Panc1 (cell line): ENCODE measurements around the gene TMOD4. TPM values are rescaled to one million over a fixed set of nuclear protein-coding genes. Genes with fewer than 3 reads are reported as not detected.

ENCODE experiments used
- ATAC-seq: fragments of 200-7000 bp; cut with Tn5 transposase; 2 replicates; pipeline ENCODE4 v1.9.1; 2020; ENCODE audit warnings: mild to moderate bottlenecking, moderate library complexity
- BruUV-seq: library from RNA; stranded (reverse); fragments of 400-500 nt; replicated peaks from 2 replicates; lab custom pipeline; 2021; lab: Mats Ljungman, UMichigan
- CTCF ChIA-PET: fragments of 300-600 bp; sonication (Branson Sonifier 250); formaldehyde crosslinking; loops from one replicate; lab custom pipeline; 2022; ENCODE audit warnings: antibody characterized with exemption; lab: Charles Lee
- POLR2A ChIA-PET: fragments of 300-600 bp; sonication (Branson Sonifier 250); formaldehyde crosslinking; loops from one replicate; lab custom pipeline; 2022; ENCODE audit warnings: antibody characterized with exemption; lab: Charles Lee
- DNase-seq: peaks from one replicate; pipeline ENCODE4 v3.0.0-alpha.2; 2010; ENCODE audit warnings: low read depth, low spot score
- H3K27ac ChIP-seq: 2 replicates; pipeline ENCODE4 v1.5.1; 2011; ENCODE audit warnings: mild to moderate bottlenecking, low read length, inconsistent platforms
- H3K27me3 ChIP-seq: fragments of 200-500 bp; sonication (Bioruptor generic); 2 replicates; pipeline ENCODE4 v1.6.0; 2014; ENCODE audit warnings: low read length, inconsistent platforms; ENCODE audit not compliant: control insufficient read depth, insufficient read depth
- H3K36me3 ChIP-seq: fragments of 200-500 bp; sonication (Bioruptor generic); 2 replicates; pipeline ENCODE4 v1.5.1; 2014; ENCODE audit warnings: inconsistent platforms, mild to moderate bottlenecking, low read length, moderate library complexity; ENCODE audit not compliant: control insufficient read depth, insufficient read depth
- H3K4me1 ChIP-seq: 2 replicates; pipeline ENCODE4 v1.5.1; 2011; ENCODE audit warnings: inconsistent platforms, mild to moderate bottlenecking, low read length, moderate library complexity; ENCODE audit not compliant: control insufficient read depth, insufficient read depth
- H3K4me3 ChIP-seq, 2 experiments: 2 replicates each; pipeline ENCODE4 v1.5.1; 2011 to 2012; ENCODE audit warnings: low read depth in 2 of 2, low read length in 2 of 2, mild to moderate bottlenecking in 2 of 2, inconsistent platforms in 1 of 2, moderate library complexity in 1 of 2
- H3K9me3 ChIP-seq: fragments of 200-500 bp; sonication (Bioruptor generic); 2 replicates; pipeline ENCODE4 v1.5.1; 2014; ENCODE audit warnings: low read depth, mild to moderate bottlenecking, inconsistent platforms, low read length, moderate library complexity; ENCODE audit not compliant: control insufficient read depth, insufficient read depth
- CTCF ChIP-seq: fragments of 450-650 bp; IDR thresholded peaks from 2 replicates; pipeline ENCODE4 v1.5.1; 2017; ENCODE audit warnings: mild to moderate bottlenecking
- POLR2AphosphoS5 ChIP-seq: IDR thresholded peaks from 2 replicates; pipeline ENCODE4 v1.6.1; 2012; ENCODE audit warnings: mild to moderate bottlenecking, low read depth, low read length, moderate library complexity
- REST ChIP-seq, 2 experiments: IDR thresholded peaks; 2 replicates each; pipeline ENCODE4 v1.6.1; 2011 to 2012; ENCODE audit warnings: low read depth in 2 of 2, control low read depth in 1 of 2, low read length in 1 of 2, mild to moderate bottlenecking in 1 of 2, moderate library complexity in 1 of 2; ENCODE audit not compliant: insufficient read depth in 1 of 2
- SIN3A ChIP-seq: IDR thresholded peaks from 2 replicates; pipeline ENCODE4 v1.6.1; 2012; ENCODE audit warnings: low read depth, mild to moderate bottlenecking, low read length, moderate library complexity, borderline replicate concordance; ENCODE audit not compliant: insufficient read depth
- TCF7L2 ChIP-seq: IDR thresholded peaks from 2 replicates; pipeline ENCODE4 v1.6.1; 2011; ENCODE audit warnings: mild to moderate bottlenecking, low read depth, low read length, inconsistent platforms
- in situ Hi-C: cut with HindIII; loops from 2 replicates; pipeline ENCODE4 v1.10.0; 2016; ENCODE audit warnings: low sequenced_read_pairs, low pct_unique_long_range_greater_than_20kb
- intact Hi-C: fragments of 100-400 bp; cut with micrococcal nuclease; formaldehyde crosslinking; loops from one replicate; pipeline ENCODE4 v1.10.0; 2022; ENCODE audit not compliant: unreplicated experiment
- total RNA-seq: library from RNA; stranded (reverse); gene quantifications from one replicate; pipeline ENCODE4 v1.2.1, GENCODE V29; 2021; ENCODE audit not compliant: unreplicated experiment

TMOD4 gene
- total RNA-seq, 1 experiment from 2014 or later: 0.80 TPM

GRCh38 chr1:151133018-151133806, 42.6 kb downstream of the TMOD4 start:
- Histone ChIP-seq H3K27me3 (no peaks in the 10 kb centered on the region), H3K9me3 (no peaks in the 10 kb centered on the region), H3K4me1 (no peaks in the 10 kb centered on the region), H3K36me3 (no peaks in the 10 kb centered on the region), H3K4me3 (no peak overlapping the region), H3K27ac (no peak overlapping the region)
- intact Hi-C loops: no loop called here
- DNase-seq (no peak), ATAC-seq (no peak)
- CTCF ChIA-PET: no interaction called here
- POLR2A ChIA-PET: no interaction called here
- no TSS peak for BruUV-seq
- TF ChIP-seq CTCF (no peak), TCF7L2 (no peak)
- in situ Hi-C loops: loop anchor here (5.0 kb wide), 1 partner anchor 36 kb away; no protein-coding TSS in a partner anchor

- Histone ChIP-seq H3K4me3 (no peak overlapping the region), H3K27ac (no peak overlapping the region), H3K36me3 (no peaks in the 10 kb centered on the region), H3K27me3 (no peaks in the 10 kb centered on the region), H3K4me1 (no peaks in the 10 kb centered on the region), H3K9me3 (no peaks in the 10 kb centered on the region)
- POLR2A ChIA-PET: no interaction called here
- CTCF ChIA-PET: no interaction called here
- intact Hi-C loops (no loop called here), in situ Hi-C loops (loop anchor here (5.0 kb wide), 1 partner anchor 35 kb away; no protein-coding TSS in a partner anchor)
- DNase-seq (no peak), ATAC-seq (no peak)
- TF ChIP-seq POLR2AphosphoS5 (no peak), REST (IDR thresholded peaks at IDR 0.05; ENCODE audit: insufficient read depth in 1 of 2, low read depth in 2 of 2, low read length in 1 of 2) (no peak), CTCF (no peak), SIN3A (no peak), TCF7L2 (no peak)
- BruUV-seq: no TSS peak
Measured at GRCh38 chr1:151132335-151133017, 43.3 kb downstream of the TMOD4 start.
